ENCODE measurements around the gene AP1B1. TPM values are rescaled to one million over a fixed set of nuclear protein-coding genes. Genes with fewer than 3 reads are reported as not detected.

AP1B1 gene
- polyA plus RNA-seq, 2 of the 4 experiments (the other 2 are of a cell fraction) = 22.5 to 27.0 TPM

GRCh38 chr22:29316141-29316828, 72.1 kb downstream of the AP1B1 start:
- no peak overlapping the region for H3K4me3 ChIP-seq
- H3K4me1 ChIP-seq = peaks cover 12% of the 10 kb centered on the region
- no peaks in the 10 kb centered on the region for H3K9me3 ChIP-seq
- DNase-seq (ENCODE audit: low read depth in 1 of 2, low spot score in 1 of 2) = no peak
- 80% methylated on average over 16 of the region's 18 CpGs for WGBS (ENCODE audit: missing lambda C conversion rate)
- H3K27ac ChIP-seq = no peak overlapping the region
- ChIA-PET CTCF (interaction anchor here (0.6 to 1.9 kb wide), 3 partner anchors 10 to 43 kb away, joined by 3 to 5 read pairs (median 4); no protein-coding TSS in a partner anchor), POLR2A (no interaction called here)
- no peak for ATAC-seq
- H3K4me2 ChIP-seq = no peak overlapping the region
- TF ChIP-seq CHD4 (IDR thresholded peaks at IDR 0.05; ENCODE audit: borderline replicate concordance) (no peak), BHLHE40 (IDR thresholded peaks at IDR 0.05; ENCODE audit: low read depth, low read length) (no peak), ZSCAN20 (CRISPR knock-in tag; IDR thresholded peaks at IDR 0.05) (no peak), JUNB (IDR thresholded peaks at IDR 0.05) (no peak), ZNF302 (CRISPR knock-in tag; IDR thresholded peaks at IDR 0.05) (no peak), HMGXB4 (CRISPR knock-in tag; IDR thresholded peaks at IDR 0.05; ENCODE audit: borderline replicate concordance) (no peak)
- no peak for FAIRE-seq

GRCh38 chr22:29315286-29316140, 72.9 kb downstream of the AP1B1 start, which contains the start of gene RASL10A:
Gene RASL10A, minus strand, starts transcription at chr22:29315697. Its CDS starts 451 bp downstream, at chr22:29315246.
- ChIA-PET POLR2A (no interaction called here), CTCF (interaction anchor here (0.6 to 2.2 kb wide), 3 partner anchors 11 to 144 kb away, joined by 3 to 6 read pairs (median 4); no protein-coding TSS in a partner anchor)
- TF ChIP-seq ZSCAN20 (CRISPR knock-in tag; IDR thresholded peaks at IDR 0.05) (no peak), CEBPB (IDR thresholded peaks at IDR 0.05) (no peak), KDM5A (IDR thresholded peaks at IDR 0.05) (no peak), SMC3 (IDR thresholded peaks at IDR 0.05) (no peak), FOSL2 (IDR thresholded peaks at IDR 0.05) (no peak), FOSL2 (CRISPR knock-in tag; IDR thresholded peaks at IDR 0.05) (no peak), CBX8 (IDR thresholded peaks at IDR 0.05) (no peak), ZC3H11A (IDR thresholded peaks at IDR 0.05) (no peak), FOSB (CRISPR knock-in tag; IDR thresholded peaks at IDR 0.05) (no peak), MAX (IDR thresholded peaks at IDR 0.05) (no peak), NR3C1 (IDR thresholded peaks at IDR 0.05) (no peak), HMGXB4 (CRISPR knock-in tag; IDR thresholded peaks at IDR 0.05; ENCODE audit: borderline replicate concordance) (no peak), GATA3 (IDR thresholded peaks at IDR 0.05; ENCODE audit: borderline replicate concordance) (no peak), TFCP2L1 (CRISPR knock-in tag; IDR thresholded peaks at IDR 0.05) (no peak), USF2 (IDR thresholded peaks at IDR 0.05) (no peak), RARB (CRISPR knock-in tag; IDR thresholded peaks at IDR 0.05) (no peak), CBX2 (IDR thresholded peaks at IDR 0.05; ENCODE audit: borderline replicate concordance, low read depth) (no peak), TP53 (CRISPR knock-in tag; IDR thresholded peaks at IDR 0.05) (no peak), EHF (CRISPR knock-in tag; IDR thresholded peaks at IDR 0.05) (no peak), ATOH8 (CRISPR knock-in tag; IDR thresholded peaks at IDR 0.05; ENCODE audit: low read depth) (no peak)
- Histone ChIP-seq H3K9me3 (no peaks in the 10 kb centered on the region), H3K27ac (peak within 1 kb of the TSS in 1 of 2 experiments; percentile 59; a peak in 3 of 6 replicates), H3K4me1 (peaks cover 20% of the 10 kb centered on the region), H3K4me2 (peak within 1 kb of the TSS; percentile 83), H3K4me3 (peak within 1 kb of the TSS; percentile 42)
- DNase-seq (ENCODE audit: low read depth in 1 of 2, low spot score in 1 of 2) (no peak), ATAC-seq (no peak), FAIRE-seq (no peak)
- 66% methylated on average over 25 of the region's 103 CpGs for WGBS (ENCODE audit: missing lambda C conversion rate)

All from A549 (cell line).